T47D (cell line): ENCODE measurements around the gene PITRM1.

ENCODE experiments used
- DNase-seq, 2 experiments: peaks; one replicate each; pipeline versions ENCODE4 v3.0.0 to v3.0.0-alpha.2; 2011 to 2012; ENCODE audit warnings: low read depth in 1 of 2, low spot score in 1 of 2
- JUND ChIP-seq: IDR thresholded peaks from 2 replicates; pipeline ENCODE4 v1.6.1; 2012; ENCODE audit warnings: low read depth
- in situ Hi-C: cut with HindIII; loops from 2 replicates; pipeline ENCODE4 v1.10.0; 2016; ENCODE audit warnings: low sequenced_read_pairs, low pct_unique_long_range_greater_than_20kb

Gene PITRM1

GRCh38 chr10:3090914-3091787 lies 81.4 kb downstream of the PITRM1 start:
- no peak for TF ChIP-seq JUND
- in situ Hi-C loops: no loop called here
- peak; percentile 90 to 94 for DNase-seq

- no peak for DNase-seq
- TF ChIP-seq JUND: no peak
- in situ Hi-C loops: no loop called here
These were observed 82.2 kb downstream of the PITRM1 start for GRCh38 chr10:3090388-3090787.
